Activated CD4-positive, alpha-beta T cell treated with anti-CD3 and anti-CD28 coated beads, Interleukin-2, amount 50 U/mL, for 48 hours (primary cell): ENCODE measurements around the gene INSIG1.

ENCODE experiments used
- DNase-seq, 2 experiments: peaks; one replicate each; pipeline ENCODE4 v3.0.0-alpha.2; 2020

INSIG1 gene

GRCh38 chr7:155333346-155334234 lies 35.9 kb downstream of the INSIG1 start:
- DNase-seq: no peak

GRCh38 chr7:155336812-155337602 lies 39.3 kb downstream of the INSIG1 start:
- no peak for DNase-seq

- DNase-seq: no peak
Measured at GRCh38 chr7:155337946-155338631, 40.4 kb downstream of the INSIG1 start.

- peak in 1 of 2 experiments; percentile 23 for DNase-seq
Measured at GRCh38 chr7:155338632-155339320, 41.1 kb downstream of the INSIG1 start.

- DNase-seq: no peak
Measured at GRCh38 chr7:155339474-155339873, 41.8 kb downstream of the INSIG1 start.

GRCh38 chr7:155340071-155340531 lies 42.4 kb downstream of the INSIG1 start:
- DNase-seq: no peak

- DNase-seq: no peak
Measured at GRCh38 chr7:155340721-155341120, 43.0 kb downstream of the INSIG1 start.

GRCh38 chr7:155341463-155341983 lies 43.8 kb downstream of the INSIG1 start:
- no peak for DNase-seq

GRCh38 chr7:155342313-155342712 lies 44.6 kb downstream of the INSIG1 start:
- no peak for DNase-seq

GRCh38 chr7:155343150-155343549 lies 45.5 kb downstream of the INSIG1 start:
- DNase-seq: no peak

- DNase-seq: no peak
Measured at GRCh38 chr7:155343661-155344121, 46.0 kb downstream of the INSIG1 start.

- peak; percentile 49 to 61 for DNase-seq
Measured at GRCh38 chr7:155344270-155344617, 46.6 kb downstream of the INSIG1 start.

GRCh38 chr7:155344618-155345433 lies 47.1 kb downstream of the INSIG1 start:
- peak; percentile 77 to 84 for DNase-seq

- no peak for DNase-seq
Measured at GRCh38 chr7:155345490-155345889, 47.8 kb downstream of the INSIG1 start.

GRCh38 chr7:155346285-155346684 lies 48.6 kb downstream of the INSIG1 start:
- DNase-seq: no peak

GRCh38 chr7:155348806-155349205 lies 51.1 kb downstream of the INSIG1 start:
- DNase-seq: no peak

- no peak for DNase-seq
Measured at GRCh38 chr7:155349601-155350331, 52.1 kb downstream of the INSIG1 start.

GRCh38 chr7:155351120-155351870 lies 53.6 kb downstream of the INSIG1 start:
- no peak for DNase-seq

GRCh38 chr7:155352076-155352752 lies 54.5 kb downstream of the INSIG1 start:
- DNase-seq: no peak
